Type B pancreatic cell (in vitro differentiated cells): ENCODE data around the gene SCAI. TPM values are rescaled to one million over a fixed set of nuclear protein-coding genes. Genes with fewer than 3 reads are reported as not detected.

ENCODE experiments used
- DNase-seq: peaks from one replicate; pipeline ENCODE4 v3.0.0; 2021; ENCODE audit warnings: mixed read lengths; ENCODE audit not compliant: unreplicated experiment; ENCODE audit errors: extremely low spot score
- H3K27ac Mint-ChIP-seq: 2 replicates; pipeline ENCODE4 v1.8.0; 2021; ENCODE audit warnings: mild to moderate bottlenecking, mixed read lengths
- H3K27me3 Mint-ChIP-seq: 2 replicates; pipeline ENCODE4 v1.8.0; 2021; ENCODE audit warnings: mixed read lengths
- H3K36me3 Mint-ChIP-seq: 2 replicates; pipeline ENCODE4 v1.8.0; 2021; ENCODE audit warnings: mixed read lengths
- H3K4me1 Mint-ChIP-seq: one replicate; pipeline ENCODE4 v1.8.0; 2021; ENCODE audit warnings: mixed read lengths; ENCODE audit not compliant: unreplicated experiment
- H3K4me3 Mint-ChIP-seq: 2 replicates; pipeline ENCODE4 v1.8.0; 2021; ENCODE audit warnings: mild to moderate bottlenecking, mixed read lengths
- H3K9me3 Mint-ChIP-seq: 2 replicates; pipeline ENCODE4 v1.8.0; 2021; ENCODE audit warnings: mixed read lengths
- total RNA-seq: library from RNA; stranded (reverse); gene quantifications from 2 replicates; pipeline ENCODE4 v1.2.1, GENCODE V29; 2021; ENCODE audit warnings: low replicate concordance
- TF ChIP-seq, protein P1 (sequence below): fragments of 200-600 bp; sonication (generic); conservative IDR thresholded peaks from 2 replicates; pipeline ENCODE4 v1.5.0; 2021; ENCODE audit warnings: antibody characterized with exemption, mild to moderate bottlenecking

Gene SCAI
- total RNA-seq, 1 donor from 2014 or later: 12.8 TPM

DNA sequence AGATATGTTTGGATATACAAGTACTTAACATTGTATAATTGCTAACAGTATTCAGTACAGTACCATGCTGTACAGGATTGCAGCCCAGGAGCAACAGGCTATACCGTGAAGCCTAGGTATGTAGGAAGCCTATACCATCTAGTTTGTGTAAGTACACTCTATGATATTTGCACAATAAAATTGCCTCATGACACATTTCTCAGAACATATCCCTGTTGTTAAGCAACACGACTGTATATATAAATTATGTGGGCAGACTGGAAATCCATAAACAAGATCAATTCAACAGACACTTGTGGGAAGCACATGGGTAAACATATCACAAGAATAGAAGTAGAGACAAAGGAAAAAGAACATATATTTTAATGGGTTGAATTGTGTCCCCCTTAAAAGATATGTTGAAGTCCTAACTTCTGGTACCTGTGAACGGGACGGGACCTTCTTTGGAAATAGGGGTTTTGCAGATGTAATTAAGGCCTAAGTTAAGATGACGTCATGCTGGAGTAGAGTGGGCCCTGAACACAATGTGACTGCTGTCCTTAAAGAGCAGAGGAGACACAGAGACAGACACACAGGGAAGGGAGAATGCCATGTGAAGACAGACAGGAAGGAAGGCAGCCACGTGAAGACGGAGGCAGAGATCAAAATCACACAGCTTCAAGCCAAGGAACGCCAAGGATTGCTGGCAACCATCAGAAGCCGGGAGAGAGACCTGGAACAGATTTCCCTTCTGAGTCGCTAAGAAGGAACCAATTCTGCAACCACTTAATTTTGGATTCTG is 76.3 kb downstream of the SCAI start:
- no peaks in the 10 kb centered on the region for H3K4me1 Mint-ChIP-seq
- no peak overlapping the region for H3K27ac Mint-ChIP-seq
- no peak overlapping the region for H3K4me3 Mint-ChIP-seq
- H3K9me3 Mint-ChIP-seq: no peaks in the 10 kb centered on the region
- TF ChIP-seq, protein P1, sequence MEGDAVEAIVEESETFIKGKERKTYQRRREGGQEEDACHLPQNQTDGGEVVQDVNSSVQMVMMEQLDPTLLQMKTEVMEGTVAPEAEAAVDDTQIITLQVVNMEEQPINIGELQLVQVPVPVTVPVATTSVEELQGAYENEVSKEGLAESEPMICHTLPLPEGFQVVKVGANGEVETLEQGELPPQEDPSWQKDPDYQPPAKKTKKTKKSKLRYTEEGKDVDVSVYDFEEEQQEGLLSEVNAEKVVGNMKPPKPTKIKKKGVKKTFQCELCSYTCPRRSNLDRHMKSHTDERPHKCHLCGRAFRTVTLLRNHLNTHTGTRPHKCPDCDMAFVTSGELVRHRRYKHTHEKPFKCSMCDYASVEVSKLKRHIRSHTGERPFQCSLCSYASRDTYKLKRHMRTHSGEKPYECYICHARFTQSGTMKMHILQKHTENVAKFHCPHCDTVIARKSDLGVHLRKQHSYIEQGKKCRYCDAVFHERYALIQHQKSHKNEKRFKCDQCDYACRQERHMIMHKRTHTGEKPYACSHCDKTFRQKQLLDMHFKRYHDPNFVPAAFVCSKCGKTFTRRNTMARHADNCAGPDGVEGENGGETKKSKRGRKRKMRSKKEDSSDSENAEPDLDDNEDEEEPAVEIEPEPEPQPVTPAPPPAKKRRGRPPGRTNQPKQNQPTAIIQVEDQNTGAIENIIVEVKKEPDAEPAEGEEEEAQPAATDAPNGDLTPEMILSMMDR: no peak
- no peak for DNase-seq
- no peaks in the 10 kb centered on the region for H3K27me3 Mint-ChIP-seq
- H3K36me3 Mint-ChIP-seq: no peaks in the 10 kb centered on the region

DNA sequence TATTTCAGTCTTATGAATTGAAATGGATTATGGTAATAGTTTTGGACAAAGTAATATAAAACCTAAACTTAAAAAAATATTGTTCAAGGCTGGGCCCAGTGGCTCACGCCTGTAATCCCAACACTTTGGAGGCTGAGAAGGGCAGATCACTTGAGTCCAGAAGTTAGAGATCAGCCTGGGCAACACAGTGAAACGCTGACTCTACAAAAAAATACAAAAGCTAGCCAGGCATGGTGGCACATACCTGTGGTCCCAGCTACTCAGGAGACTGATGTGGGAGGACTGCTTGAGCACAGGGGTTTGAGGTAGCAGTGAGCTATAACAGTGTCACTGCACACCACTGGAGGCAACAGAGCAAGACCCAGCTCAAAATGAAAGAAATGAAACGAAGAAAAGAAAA is 81.9 kb downstream of the SCAI start:
- DNase-seq: no peak
- no peaks in the 10 kb centered on the region for H3K36me3 Mint-ChIP-seq
- no peaks in the 10 kb centered on the region for H3K9me3 Mint-ChIP-seq
- H3K4me1 Mint-ChIP-seq: no peaks in the 10 kb centered on the region
- TF ChIP-seq, protein P1: no peak
- no peak overlapping the region for H3K4me3 Mint-ChIP-seq
- no peaks in the 10 kb centered on the region for H3K27me3 Mint-ChIP-seq
- no peak overlapping the region for H3K27ac Mint-ChIP-seq

DNA sequence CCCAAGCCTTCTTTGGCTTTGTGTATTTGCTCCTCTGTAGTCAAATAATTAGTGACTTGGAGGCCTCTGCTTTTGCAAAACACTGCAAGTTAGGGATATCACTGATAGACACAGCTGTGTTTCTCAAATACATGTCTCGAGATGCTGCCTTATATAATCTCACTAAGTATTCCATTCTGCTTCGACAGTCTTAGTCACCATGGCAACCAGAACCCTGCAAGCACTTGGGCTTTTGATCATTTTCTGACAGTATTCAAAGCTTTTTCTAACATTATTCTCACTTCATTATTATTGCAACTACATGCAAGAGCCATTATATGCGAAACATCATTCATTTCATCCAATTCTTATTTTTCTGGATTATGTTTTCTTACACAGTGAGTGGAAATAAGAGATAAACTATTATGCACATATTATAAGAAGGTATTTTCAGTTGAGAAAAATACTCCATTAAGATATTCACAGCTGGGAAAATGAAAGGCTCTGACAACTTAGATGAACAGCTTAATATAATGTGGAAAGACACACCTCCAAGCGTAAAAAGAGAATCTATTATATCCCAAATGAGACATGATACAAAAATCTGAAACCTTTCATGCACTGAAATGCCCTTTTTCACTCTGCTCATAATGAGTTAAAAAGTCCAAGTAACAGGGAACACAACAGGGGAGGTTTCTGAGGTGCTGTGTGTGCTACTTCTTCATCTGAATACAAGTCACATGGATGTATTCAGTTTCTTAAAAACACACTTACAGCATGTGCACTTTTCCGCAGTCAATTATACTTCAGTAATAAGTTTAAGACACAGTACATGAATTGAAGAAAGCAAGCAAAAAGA is 93.9 kb downstream of the SCAI start:
- Mint-ChIP-seq H3K36me3 (peaks cover 11% of the 10 kb centered on the region), H3K4me3 (no peak overlapping the region), H3K27ac (no peak overlapping the region), H3K9me3 (peaks cover 3% of the 10 kb centered on the region), H3K4me1 (peaks cover 12% of the 10 kb centered on the region), H3K27me3 (no peaks in the 10 kb centered on the region)
- DNase-seq: no peak
- TF ChIP-seq, protein P1: no peak

DNA sequence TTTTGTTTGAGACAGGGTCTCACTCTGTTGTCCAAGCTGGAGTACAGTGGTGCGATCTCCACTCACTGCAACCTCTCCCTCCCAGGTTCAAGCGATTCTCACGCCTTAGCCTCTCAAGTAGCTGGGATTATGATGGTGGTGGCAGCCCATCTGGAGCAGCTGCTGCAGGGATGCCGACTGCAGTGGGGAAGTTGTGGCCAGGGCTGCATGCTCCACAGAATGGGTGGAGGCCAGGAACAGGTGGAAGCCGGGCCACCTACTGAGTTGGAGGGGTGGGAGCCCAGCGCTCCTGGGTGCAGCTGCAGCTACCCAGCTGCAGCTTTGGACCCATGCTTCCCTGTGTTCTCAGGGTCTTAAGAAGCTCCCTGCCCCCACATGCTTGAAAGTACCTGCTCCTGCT is 99.7 kb downstream of the SCAI start:
- Mint-ChIP-seq H3K27me3 (no peaks in the 10 kb centered on the region), H3K9me3 (peaks cover 3% of the 10 kb centered on the region), H3K4me3 (no peak overlapping the region), H3K4me1 (no peaks in the 10 kb centered on the region), H3K27ac (no peak overlapping the region), H3K36me3 (peaks cover 8% of the 10 kb centered on the region)
- no peak for DNase-seq
- TF ChIP-seq, protein P1: no peak

DNA sequence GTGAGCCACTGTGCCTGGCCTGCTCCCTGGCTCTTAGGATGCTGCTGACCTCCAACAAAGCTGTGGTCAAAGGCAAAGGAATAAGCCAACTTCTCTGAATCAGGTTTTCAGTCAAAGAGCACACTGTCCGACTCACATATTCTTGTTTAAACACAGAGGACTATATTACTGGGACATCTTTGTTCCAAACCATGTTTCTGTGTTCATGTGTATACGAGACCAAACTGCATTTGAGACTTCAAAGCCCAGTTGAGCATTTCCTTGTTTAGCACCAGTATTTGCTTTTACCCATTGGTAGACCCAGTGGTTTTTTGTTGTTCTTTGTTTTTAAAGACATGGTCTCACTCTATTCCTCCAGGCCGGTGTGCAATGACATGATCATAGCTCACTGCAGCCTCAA is 100.2 kb downstream of the SCAI start:
- TF ChIP-seq, protein P1: no peak
- H3K27me3 Mint-ChIP-seq: no peaks in the 10 kb centered on the region

More for the DNA sequence above, 100.2 kb downstream of the SCAI start:
- peaks cover 8% of the 10 kb centered on the region for H3K36me3 Mint-ChIP-seq
- no peak overlapping the region for H3K4me3 Mint-ChIP-seq
- DNase-seq: no peak
- peaks cover 3% of the 10 kb centered on the region for H3K4me1 Mint-ChIP-seq
- no peak overlapping the region for H3K27ac Mint-ChIP-seq
- peaks cover 3% of the 10 kb centered on the region for H3K9me3 Mint-ChIP-seq
